H9 (cell line): ENCODE measurements around the gene KRTCAP2. TPM values are rescaled to one million over a fixed set of nuclear protein-coding genes. Genes with fewer than 3 reads are reported as not detected.

Experiments used
- DNase-seq: peaks from one replicate; pipeline ENCODE4 v3.0.0-alpha.2; 2017
- H2AFZ ChIP-seq: one replicate; pipeline ENCODE4 v1.6.1; 2013; ENCODE audit warnings: mild to moderate bottlenecking, low read length, control low read depth, moderate library complexity
- H2AK5ac ChIP-seq: 2 replicates; pipeline ENCODE4 v1.6.1; 2013; ENCODE audit warnings: low read length, control low read depth, mixed read lengths; ENCODE audit not compliant: insufficient read length
- H2BK120ac ChIP-seq: one replicate; pipeline ENCODE4 v1.6.1; 2013; ENCODE audit warnings: low read depth, mild to moderate bottlenecking, low read length, control low read depth, inconsistent platforms; ENCODE audit not compliant: poor library complexity, severe bottlenecking
- H2BK12ac ChIP-seq: 2 replicates; pipeline ENCODE4 v1.6.1; 2013; ENCODE audit warnings: low read length, control low read depth, mixed read lengths, low read depth; ENCODE audit not compliant: insufficient read length
- H2BK15ac ChIP-seq: 2 replicates; pipeline ENCODE4 v1.6.1; 2013; ENCODE audit warnings: low read depth, low read length, control low read depth
- H2BK20ac ChIP-seq: one replicate; pipeline ENCODE4 v1.6.1; 2013; ENCODE audit warnings: low read depth, mild to moderate bottlenecking, low read length, control low read depth, inconsistent platforms; ENCODE audit not compliant: poor library complexity, severe bottlenecking
- H2BK5ac ChIP-seq: 2 replicates; pipeline ENCODE4 v1.6.1; 2013; ENCODE audit warnings: low read length, control low read depth, mixed read lengths; ENCODE audit not compliant: insufficient read length
- H3K14ac ChIP-seq: 2 replicates; pipeline ENCODE4 v1.6.1; 2013; ENCODE audit warnings: low read length, control low read depth; ENCODE audit not compliant: insufficient read depth
- H3K18ac ChIP-seq: 2 replicates; pipeline ENCODE4 v1.6.1; 2013; ENCODE audit warnings: low read depth, mild to moderate bottlenecking, mixed read lengths, low read length, control low read depth; ENCODE audit not compliant: insufficient read length
- H3K23ac ChIP-seq: 2 replicates; pipeline ENCODE4 v1.6.1; 2013; ENCODE audit warnings: low read length, control low read depth, mixed read lengths, low read depth; ENCODE audit not compliant: insufficient read length
- H3K23me2 ChIP-seq: 2 replicates; pipeline ENCODE4 v1.6.1; 2013; ENCODE audit warnings: low read depth, mild to moderate bottlenecking, mixed read lengths, low read length, control low read depth; ENCODE audit not compliant: insufficient read length, poor library complexity, severe bottlenecking
- H3K27ac ChIP-seq: 2 replicates; pipeline ENCODE4 v1.5.1; 2013; ENCODE audit warnings: low read length, control low read depth, mixed read lengths, low read depth; ENCODE audit not compliant: insufficient read length
- H3K27me3 ChIP-seq: 2 replicates; pipeline ENCODE4 v1.6.1; 2013; ENCODE audit warnings: low read length, control low read depth, inconsistent platforms; ENCODE audit not compliant: insufficient read depth
- H3K4ac ChIP-seq: 2 replicates; pipeline ENCODE4 v1.6.1; 2013; ENCODE audit warnings: low read depth, mild to moderate bottlenecking, control low read depth, inconsistent platforms, low read length, moderate library complexity
- H3K4me1 ChIP-seq: 2 replicates; pipeline ENCODE4 v1.6.1; 2013; ENCODE audit warnings: low read length, control low read depth, inconsistent platforms; ENCODE audit not compliant: insufficient read depth
- H3K4me2 ChIP-seq: 2 replicates; pipeline ENCODE4 v1.6.1; 2013; ENCODE audit warnings: low read length, control low read depth, mixed read lengths; ENCODE audit not compliant: insufficient read length, insufficient read depth
- H3K56ac ChIP-seq: 2 replicates; pipeline ENCODE4 v1.6.1; 2013; ENCODE audit warnings: low read depth, mild to moderate bottlenecking, mixed read lengths, low read length, control low read depth; ENCODE audit not compliant: insufficient read length
- H3K79me1 ChIP-seq: 2 replicates; pipeline ENCODE4 v1.6.1; 2013; ENCODE audit warnings: low read depth, mild to moderate bottlenecking, moderate library complexity, low read length, control low read depth, inconsistent platforms; ENCODE audit not compliant: insufficient read depth, poor library complexity, severe bottlenecking
- H3K79me2 ChIP-seq: 2 replicates; pipeline ENCODE4 v1.6.1; 2013; ENCODE audit warnings: low read length, control low read depth, inconsistent platforms; ENCODE audit not compliant: insufficient read depth
- H3K9ac ChIP-seq: 2 replicates; pipeline ENCODE4 v1.6.1; 2013; ENCODE audit warnings: low read length, control low read depth, mixed read lengths; ENCODE audit not compliant: insufficient read length; ENCODE audit errors: extremely low read depth
- H3K9me3 ChIP-seq: one replicate; pipeline ENCODE4 v1.6.1; 2013; ENCODE audit warnings: low read depth, low read length, inconsistent platforms; ENCODE audit not compliant: control insufficient read depth
- H3T11ph ChIP-seq: one replicate; pipeline ENCODE4 v1.6.1; 2013; ENCODE audit warnings: mild to moderate bottlenecking, low read length, control low read depth, inconsistent platforms
- H4K20me1 ChIP-seq: one replicate; pipeline ENCODE4 v1.6.1; 2013; ENCODE audit not compliant: control insufficient read depth, insufficient read length, insufficient read depth
- H4K5ac ChIP-seq: 2 replicates; pipeline ENCODE4 v1.6.1; 2013; ENCODE audit warnings: low read depth, mild to moderate bottlenecking, mixed read lengths, low read length, control low read depth; ENCODE audit not compliant: insufficient read length
- H4K8ac ChIP-seq: replicated peaks from 2 replicates; pipeline ENCODE4 v1.6.1; 2013; ENCODE audit warnings: low read length, control low read depth, mixed read lengths, low read depth; ENCODE audit not compliant: insufficient read length
- H4K91ac ChIP-seq: 2 replicates; pipeline ENCODE4 v1.6.1; 2013; ENCODE audit warnings: low read depth, mild to moderate bottlenecking, moderate library complexity, mixed read lengths, low read length, control low read depth; ENCODE audit not compliant: insufficient read length
- H3K27ac Mint-ChIP-seq, 3 experiments: 2 replicates in 2 of 3; 3 replicates in 1 of 3; pipeline ENCODE4 v1.8.0; 2020 to 2021; ENCODE audit warnings: mixed read lengths in 3 of 3, mild to moderate bottlenecking in 1 of 3, moderate library complexity in 1 of 3
- H3K27me3 Mint-ChIP-seq: 2 replicates; pipeline ENCODE4 v1.8.0; 2021; ENCODE audit warnings: low read depth, mild to moderate bottlenecking, moderate library complexity, mixed read lengths
- H3K36me3 Mint-ChIP-seq, 3 experiments: 2 replicates in 2 of 3; 3 replicates in 1 of 3; pipeline ENCODE4 v1.8.0; 2020 to 2021; ENCODE audit warnings: low read depth in 3 of 3, mixed read lengths in 3 of 3; ENCODE audit not compliant: insufficient read depth in 1 of 3
- H3K4me1 Mint-ChIP-seq, 2 experiments: 2 replicates each; pipeline ENCODE4 v1.8.0; 2020; ENCODE audit warnings: mixed read lengths in 2 of 2
- H3K4me3 Mint-ChIP-seq, 2 experiments: 2 replicates in 1 of 2; 3 replicates in 1 of 2; pipeline ENCODE4 v1.8.0; 2020 to 2021; ENCODE audit warnings: mild to moderate bottlenecking in 2 of 2, mixed read lengths in 2 of 2, moderate library complexity in 1 of 2
- H3K9me3 Mint-ChIP-seq, 2 experiments: 2 replicates in 1 of 2; 3 replicates in 1 of 2; pipeline ENCODE4 v1.8.0; 2020; ENCODE audit warnings: mild to moderate bottlenecking in 2 of 2, mixed read lengths in 2 of 2, moderate library complexity in 1 of 2
- WGBS: extraction: QIAGEN DNeasy Blood & Tissue Kit; methylation state at CpG from one replicate; pipeline ENCODE4 v1.1.7; 2013; ENCODE audit warnings: missing lambda C conversion rate, low lambda C conversion rate, mixed read lengths; ENCODE audit not compliant: insufficient read length; ENCODE audit errors: extremely low coverage; 5-methylcytosine and 5-hydroxymethylcytosine counted together
- total RNA-seq: library from RNA; stranded (reverse); gene quantifications from 2 replicates; pipeline ENCODE4 v1.2.1, GENCODE V29; 2021
- TF ChIP-seq, protein P1 (sequence below): fragments of 200-600 bp; sonication (generic); conservative IDR thresholded peaks from 3 replicates; pipeline ENCODE4 v1.8.0; 2021; ENCODE audit warnings: antibody characterized with exemption, mild to moderate bottlenecking

Gene KRTCAP2
- total RNA-seq, 1 experiment from 2014 or later: 149 TPM

DNA sequence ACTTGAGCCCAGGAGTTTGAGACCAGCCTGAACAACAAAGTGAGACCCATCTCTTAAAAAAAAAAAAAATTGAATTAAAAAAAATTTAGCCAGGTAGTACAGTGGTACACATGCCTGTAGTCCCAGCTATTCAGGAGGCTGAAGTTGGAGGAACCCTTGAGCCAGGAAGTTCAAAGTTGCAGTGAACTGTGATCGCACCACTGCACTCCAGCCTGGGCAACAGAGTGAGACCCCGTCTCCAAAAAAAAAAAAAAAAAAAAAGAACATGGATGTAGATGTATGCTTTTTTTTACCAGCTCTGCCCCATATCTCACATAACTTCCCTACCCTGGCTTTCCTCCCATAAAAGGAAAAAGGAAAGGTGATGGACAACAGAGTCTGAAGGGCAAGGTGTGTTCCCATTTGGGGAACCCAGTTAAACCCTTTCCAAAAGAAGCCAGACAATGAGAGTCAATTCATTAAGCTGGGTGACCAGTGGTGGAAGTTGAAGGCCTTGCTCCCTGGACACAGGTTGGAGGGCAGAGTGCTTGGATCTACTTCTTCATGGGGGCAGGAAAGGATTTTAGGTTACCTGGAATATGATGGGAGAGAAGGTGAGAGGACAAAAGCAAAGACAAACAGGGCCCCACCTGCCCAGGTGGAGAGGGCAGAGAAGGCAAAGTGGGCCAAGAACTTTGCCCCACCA, 2.9 kb downstream of the KRTCAP2 start:
- Histone ChIP-seq H4K20me1 (no peaks in the 10 kb centered on the region), H3K18ac (no peak overlapping the region), H3K27me3 (no peaks in the 10 kb centered on the region), H3K23ac (no peak overlapping the region), H2AFZ (no peak overlapping the region), H4K5ac (no peak overlapping the region), H3K4me2 (no peak overlapping the region), H2BK12ac (no peak overlapping the region), H2AK5ac (no peak overlapping the region), H2BK15ac (no peak overlapping the region), H3K4ac (no peak overlapping the region), H3K14ac (no peak overlapping the region), H4K8ac (no peak overlapping the region), H3T11ph (no peak overlapping the region), H3K9me3 (no peaks in the 10 kb centered on the region), H3K9ac (no peak overlapping the region), H3K79me1 (no peaks in the 10 kb centered on the region), H3K27ac (no peak overlapping the region), H2BK120ac (no peak overlapping the region), H2BK20ac (no peak overlapping the region), H3K79me2 (no peaks in the 10 kb centered on the region; the same call in 1 of the 2 replicates), H3K4me1 (no peaks in the 10 kb centered on the region), H3K23me2 (peaks cover 25% of the 10 kb centered on the region), H2BK5ac (no peak overlapping the region), H3K56ac (no peak overlapping the region), H4K91ac (no peak overlapping the region)
- TF ChIP-seq, protein P1, sequence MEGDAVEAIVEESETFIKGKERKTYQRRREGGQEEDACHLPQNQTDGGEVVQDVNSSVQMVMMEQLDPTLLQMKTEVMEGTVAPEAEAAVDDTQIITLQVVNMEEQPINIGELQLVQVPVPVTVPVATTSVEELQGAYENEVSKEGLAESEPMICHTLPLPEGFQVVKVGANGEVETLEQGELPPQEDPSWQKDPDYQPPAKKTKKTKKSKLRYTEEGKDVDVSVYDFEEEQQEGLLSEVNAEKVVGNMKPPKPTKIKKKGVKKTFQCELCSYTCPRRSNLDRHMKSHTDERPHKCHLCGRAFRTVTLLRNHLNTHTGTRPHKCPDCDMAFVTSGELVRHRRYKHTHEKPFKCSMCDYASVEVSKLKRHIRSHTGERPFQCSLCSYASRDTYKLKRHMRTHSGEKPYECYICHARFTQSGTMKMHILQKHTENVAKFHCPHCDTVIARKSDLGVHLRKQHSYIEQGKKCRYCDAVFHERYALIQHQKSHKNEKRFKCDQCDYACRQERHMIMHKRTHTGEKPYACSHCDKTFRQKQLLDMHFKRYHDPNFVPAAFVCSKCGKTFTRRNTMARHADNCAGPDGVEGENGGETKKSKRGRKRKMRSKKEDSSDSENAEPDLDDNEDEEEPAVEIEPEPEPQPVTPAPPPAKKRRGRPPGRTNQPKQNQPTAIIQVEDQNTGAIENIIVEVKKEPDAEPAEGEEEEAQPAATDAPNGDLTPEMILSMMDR: no peak
- Mint-ChIP-seq H3K9me3 (peaks cover 0 to 4% of the 10 kb centered on the region in 2 experiments; a peak in 2 of 5 replicates), H3K36me3 (peaks cover 3 to 22% (median 16%) of the 10 kb centered on the region in 3 experiments), H3K27ac (no peak overlapping the region), H3K4me3 (peak overlapping the region in 1 of 2 experiments; percentile 0; a peak in 1 of 5 replicates), H3K4me1 (peaks cover 23 to 37% of the 10 kb centered on the region in 2 experiments), H3K27me3 (no peaks in the 10 kb centered on the region; the same call in none of the 2 replicates)
- DNase-seq: no peak
- no CpG with 5 or more reads among the region's 2 CpGs for WGBS
